ENCODE measurements around the gene DZIP1L.
"Not testable (repeated sequence)": the region's sequence is repeated elsewhere in the genome, so short reads cannot be mapped to it uniquely, and the experiment has no call there.

The DZIP1L gene

DNA sequence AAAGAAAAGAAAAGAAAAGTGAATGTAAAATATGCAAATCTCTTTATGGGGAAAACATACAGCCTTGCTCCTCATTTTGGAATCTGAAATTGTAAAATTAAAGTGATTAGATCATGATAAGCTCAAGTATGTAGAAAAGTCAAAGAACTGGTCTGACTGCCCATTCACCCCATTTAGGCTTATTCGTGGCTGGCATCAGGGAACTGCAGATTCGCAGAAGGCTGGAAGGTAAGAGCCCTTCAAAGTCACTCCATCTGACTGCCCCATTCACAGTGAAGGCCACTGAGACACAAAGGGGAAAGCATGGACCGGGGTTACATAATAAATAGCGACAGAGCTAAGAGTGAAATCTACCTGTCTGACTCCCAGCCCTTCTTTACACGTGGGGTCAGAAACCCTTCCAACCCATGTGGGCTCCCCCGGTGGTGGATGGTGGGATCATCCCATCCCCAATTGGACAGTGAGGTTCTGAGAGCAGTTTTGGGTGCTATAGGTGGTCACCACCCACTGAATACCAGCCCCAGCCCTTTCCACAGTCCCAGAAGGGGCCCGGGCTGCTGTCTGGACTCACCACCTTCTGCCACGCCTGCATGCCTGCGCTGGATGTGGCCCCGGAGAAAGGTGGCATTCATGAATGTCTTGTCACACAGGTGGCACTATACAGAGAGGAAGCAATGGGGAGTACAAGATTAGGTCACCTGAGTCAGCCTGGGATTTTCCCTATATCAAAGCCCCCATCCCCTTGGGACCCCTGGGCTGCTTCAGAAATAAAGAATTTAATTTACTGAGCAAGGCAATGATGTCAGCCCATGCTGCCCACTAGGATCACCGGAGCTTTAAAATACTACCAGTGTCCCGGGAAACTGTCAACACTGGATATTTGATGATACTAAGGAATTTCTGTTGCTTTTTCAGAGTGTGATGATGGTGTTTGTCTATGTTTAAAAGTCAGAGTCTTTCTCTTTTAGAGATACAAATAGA is 17.9 kb downstream of the DZIP1L start:
- TF ChIP-seq, protein P1, sequence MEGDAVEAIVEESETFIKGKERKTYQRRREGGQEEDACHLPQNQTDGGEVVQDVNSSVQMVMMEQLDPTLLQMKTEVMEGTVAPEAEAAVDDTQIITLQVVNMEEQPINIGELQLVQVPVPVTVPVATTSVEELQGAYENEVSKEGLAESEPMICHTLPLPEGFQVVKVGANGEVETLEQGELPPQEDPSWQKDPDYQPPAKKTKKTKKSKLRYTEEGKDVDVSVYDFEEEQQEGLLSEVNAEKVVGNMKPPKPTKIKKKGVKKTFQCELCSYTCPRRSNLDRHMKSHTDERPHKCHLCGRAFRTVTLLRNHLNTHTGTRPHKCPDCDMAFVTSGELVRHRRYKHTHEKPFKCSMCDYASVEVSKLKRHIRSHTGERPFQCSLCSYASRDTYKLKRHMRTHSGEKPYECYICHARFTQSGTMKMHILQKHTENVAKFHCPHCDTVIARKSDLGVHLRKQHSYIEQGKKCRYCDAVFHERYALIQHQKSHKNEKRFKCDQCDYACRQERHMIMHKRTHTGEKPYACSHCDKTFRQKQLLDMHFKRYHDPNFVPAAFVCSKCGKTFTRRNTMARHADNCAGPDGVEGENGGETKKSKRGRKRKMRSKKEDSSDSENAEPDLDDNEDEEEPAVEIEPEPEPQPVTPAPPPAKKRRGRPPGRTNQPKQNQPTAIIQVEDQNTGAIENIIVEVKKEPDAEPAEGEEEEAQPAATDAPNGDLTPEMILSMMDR (conservative IDR thresholded peaks at IDR 0.05; ENCODE audit: low read depth, low read length) = peak; percentile 58
- no peak for DNase-seq (ENCODE audit: low read depth)
- no peak overlapping the region for H3K4me3 ChIP-seq (ENCODE audit: low read depth, low read length)

DNA sequence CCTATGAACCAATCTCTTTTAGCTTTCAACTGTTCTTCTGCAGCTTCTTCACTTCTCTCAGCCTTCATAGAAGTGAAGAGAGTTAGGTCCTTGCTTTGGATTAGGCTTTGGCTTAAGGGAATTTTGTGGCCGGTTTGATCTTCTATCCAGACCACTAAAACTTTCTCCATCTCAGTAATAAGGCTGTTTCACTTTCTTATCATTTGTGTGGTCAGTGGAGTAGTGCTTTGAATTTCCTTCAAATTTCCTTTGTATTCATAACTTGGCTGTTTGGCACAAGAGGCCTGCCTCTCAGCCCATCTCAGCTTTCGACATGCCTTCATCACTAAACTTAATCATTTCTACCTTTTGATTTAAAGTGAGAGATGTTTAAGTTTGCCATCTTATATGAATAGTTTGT is 21.7 kb downstream of the DZIP1L start:
- peak; percentile 41 for DNase-seq (ENCODE audit: low read depth)
- H3K4me3 ChIP-seq (ENCODE audit: low read depth, low read length) = no peak overlapping the region
- TF ChIP-seq, protein P1 (conservative IDR thresholded peaks at IDR 0.05; ENCODE audit: low read depth, low read length) = no peak

DNA sequence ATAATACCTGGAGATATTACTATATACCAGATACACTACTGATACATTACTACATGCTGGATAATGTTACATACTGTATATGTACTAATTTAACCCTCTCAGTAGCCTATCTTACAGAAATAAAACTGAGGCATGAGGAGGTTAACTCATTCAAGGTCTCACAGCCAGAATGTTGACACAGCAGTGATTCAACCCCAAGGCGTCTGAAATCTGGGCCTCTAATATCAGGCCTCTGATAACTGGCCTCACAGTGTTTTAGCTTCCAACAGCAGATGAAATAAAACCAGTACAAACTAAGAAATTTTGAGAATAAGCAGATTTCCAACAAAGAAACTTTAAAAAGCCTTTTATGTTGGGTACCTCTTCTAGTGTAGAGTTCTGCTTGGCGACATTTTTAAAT is 23.4 kb downstream of the DZIP1L start:
- DNase-seq (ENCODE audit: low read depth) = peak; percentile 84
- TF ChIP-seq, protein P1 (conservative IDR thresholded peaks at IDR 0.05; ENCODE audit: low read depth, low read length) = no peak
- no peak overlapping the region for H3K4me3 ChIP-seq (ENCODE audit: low read depth, low read length)

DNA sequence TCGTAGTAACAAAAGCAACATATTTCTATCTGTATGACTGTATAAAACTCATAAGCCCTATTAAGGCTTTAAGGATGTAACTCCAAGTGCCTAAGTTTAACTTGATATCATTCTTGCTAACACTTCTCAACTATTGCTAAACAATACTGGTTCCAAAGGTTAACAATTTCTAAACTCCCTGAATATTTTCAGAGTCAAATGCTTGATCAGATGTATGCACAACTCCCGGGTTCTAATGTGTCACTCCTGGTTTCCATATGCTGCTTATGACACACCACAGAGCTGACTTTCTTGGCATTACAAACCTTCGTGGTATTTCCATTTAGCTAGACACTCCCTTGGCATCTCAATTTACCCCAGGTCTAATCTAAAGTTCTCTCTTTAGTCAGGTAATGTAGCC is 26.3 kb downstream of the DZIP1L start:
- TF ChIP-seq, protein P1 (conservative IDR thresholded peaks at IDR 0.05; ENCODE audit: low read depth, low read length) = no peak
- H3K4me3 ChIP-seq (ENCODE audit: low read depth, low read length) = no peak overlapping the region
- peak; percentile 63 for DNase-seq (ENCODE audit: low read depth)

DNA sequence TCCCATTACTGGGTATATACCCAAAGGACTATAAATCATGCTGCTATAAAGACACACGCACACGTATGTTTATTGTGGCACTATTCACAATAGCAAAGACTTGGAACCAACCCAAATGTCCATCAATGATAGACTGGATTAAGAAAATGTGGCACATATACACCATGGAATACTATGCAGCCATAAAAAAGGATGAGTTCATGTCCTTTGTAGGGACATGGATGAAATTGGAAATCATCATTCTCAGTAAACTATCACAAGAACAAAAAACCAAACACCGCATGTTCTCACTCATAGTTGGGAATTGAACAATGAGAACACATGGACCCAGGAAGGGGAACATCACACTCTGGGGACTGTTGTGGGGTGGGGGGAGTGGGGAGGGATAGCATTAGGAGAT is 29.7 kb downstream of the DZIP1L start:
- not testable (repeated sequence) for DNase-seq (ENCODE audit: low read depth); H3K4me3 ChIP-seq (ENCODE audit: low read depth, low read length)

DNA sequence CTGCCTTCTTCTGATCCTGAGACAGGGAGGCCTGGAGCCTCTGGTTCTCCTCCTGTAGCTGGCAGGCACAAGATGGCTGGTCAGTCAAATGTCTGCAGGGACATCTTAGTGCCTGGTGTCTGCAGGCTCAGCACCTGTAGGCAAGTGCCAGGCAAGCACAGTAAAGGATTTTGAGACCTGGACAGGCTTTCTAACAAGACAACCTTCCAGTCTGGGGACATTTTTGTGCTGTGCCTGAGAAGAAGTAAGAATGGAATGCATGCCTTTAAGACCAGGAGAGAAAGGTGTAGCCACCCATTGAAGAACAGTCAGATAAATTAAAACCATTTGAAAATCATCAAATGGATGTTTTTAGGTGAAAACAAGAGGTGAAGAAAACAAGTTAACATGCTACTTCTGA is 31.2 kb downstream of the DZIP1L start:
- DNase-seq (ENCODE audit: low read depth) = no peak
- no peak overlapping the region for H3K4me3 ChIP-seq (ENCODE audit: low read depth, low read length)
- TF ChIP-seq, protein P1 (conservative IDR thresholded peaks at IDR 0.05; ENCODE audit: low read depth, low read length) = no peak

DNA sequence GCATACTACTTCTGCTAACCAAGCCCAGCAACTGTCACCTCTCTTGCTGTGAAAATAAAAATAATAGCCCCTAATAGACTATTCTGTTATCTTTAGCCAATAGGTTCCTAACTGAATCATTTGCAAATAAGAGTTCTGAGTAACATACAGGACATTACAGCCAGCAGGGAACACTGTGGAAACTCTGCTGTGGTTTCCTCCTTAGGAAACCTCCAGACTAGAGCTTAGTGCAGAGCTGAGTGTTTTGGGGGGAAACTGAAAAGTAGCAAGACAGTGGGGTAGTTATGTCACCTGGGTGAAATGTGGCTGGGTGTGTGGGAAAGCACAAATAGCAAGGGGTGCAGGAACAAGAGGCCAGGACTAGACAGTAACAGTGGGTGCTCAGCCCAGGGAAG is 32.4 kb downstream of the DZIP1L start:
- H3K4me3 ChIP-seq (ENCODE audit: low read depth, low read length) = no peak overlapping the region
- TF ChIP-seq, protein P1 (conservative IDR thresholded peaks at IDR 0.05; ENCODE audit: low read depth, low read length) = peak; percentile 19
- peak; percentile 73 for DNase-seq (ENCODE audit: low read depth)

Measured in choroid plexus epithelial cell (primary cell).